ENCODE data around the gene C3orf22.

Gene C3orf22

GRCh38 chr3:126567696-126568438 is 9.1 kb upstream of the C3orf22 start (continued):
- no peak for TF ChIP-seq ZSCAN16 (tag by site-specific recombination; IDR thresholded peaks at IDR 0.05)
- TF ChIP-seq, protein P1, sequence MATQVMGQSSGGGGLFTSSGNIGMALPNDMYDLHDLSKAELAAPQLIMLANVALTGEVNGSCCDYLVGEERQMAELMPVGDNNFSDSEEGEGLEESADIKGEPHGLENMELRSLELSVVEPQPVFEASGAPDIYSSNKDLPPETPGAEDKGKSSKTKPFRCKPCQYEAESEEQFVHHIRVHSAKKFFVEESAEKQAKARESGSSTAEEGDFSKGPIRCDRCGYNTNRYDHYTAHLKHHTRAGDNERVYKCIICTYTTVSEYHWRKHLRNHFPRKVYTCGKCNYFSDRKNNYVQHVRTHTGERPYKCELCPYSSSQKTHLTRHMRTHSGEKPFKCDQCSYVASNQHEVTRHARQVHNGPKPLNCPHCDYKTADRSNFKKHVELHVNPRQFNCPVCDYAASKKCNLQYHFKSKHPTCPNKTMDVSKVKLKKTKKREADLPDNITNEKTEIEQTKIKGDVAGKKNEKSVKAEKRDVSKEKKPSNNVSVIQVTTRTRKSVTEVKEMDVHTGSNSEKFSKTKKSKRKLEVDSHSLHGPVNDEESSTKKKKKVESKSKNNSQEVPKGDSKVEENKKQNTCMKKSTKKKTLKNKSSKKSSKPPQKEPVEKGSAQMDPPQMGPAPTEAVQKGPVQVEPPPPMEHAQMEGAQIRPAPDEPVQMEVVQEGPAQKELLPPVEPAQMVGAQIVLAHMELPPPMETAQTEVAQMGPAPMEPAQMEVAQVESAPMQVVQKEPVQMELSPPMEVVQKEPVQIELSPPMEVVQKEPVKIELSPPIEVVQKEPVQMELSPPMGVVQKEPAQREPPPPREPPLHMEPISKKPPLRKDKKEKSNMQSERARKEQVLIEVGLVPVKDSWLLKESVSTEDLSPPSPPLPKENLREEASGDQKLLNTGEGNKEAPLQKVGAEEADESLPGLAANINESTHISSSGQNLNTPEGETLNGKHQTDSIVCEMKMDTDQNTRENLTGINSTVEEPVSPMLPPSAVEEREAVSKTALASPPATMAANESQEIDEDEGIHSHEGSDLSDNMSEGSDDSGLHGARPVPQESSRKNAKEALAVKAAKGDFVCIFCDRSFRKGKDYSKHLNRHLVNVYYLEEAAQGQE (tag by site-specific recombination; IDR thresholded peaks at IDR 0.05), result no peak

GRCh38 chr3:126562737-126563276 is 4.1 kb upstream of the C3orf22 start:
- Histone ChIP-seq H3K36me3 (ENCODE audit: control insufficient read depth in 2 of 2, insufficient read depth in 1 of 2, low read length in 2 of 2) (no peaks in the 10 kb centered on the region), H3K4me3 (ENCODE audit: low read depth, low read length) (no peak overlapping the region), H3K9me3 (ENCODE audit: control insufficient read depth, insufficient read depth, low read depth, low read length) (no peaks in the 10 kb centered on the region), H3K27ac (ENCODE audit: extremely low read depth, low read depth, low read length) (no peak overlapping the region), H3K4me1 (ENCODE audit: control insufficient read depth, insufficient read depth, low read length) (no peaks in the 10 kb centered on the region)
- ChIA-PET POLR2A (no interaction called here), CTCF (interaction anchor here (1.1 kb wide), 1 partner anchor 58 kb away, joined by 7 read pairs; no protein-coding TSS in a partner anchor)
- TF ChIP-seq PRDM10 (tag by site-specific recombination; IDR thresholded peaks at IDR 0.05) (no peak), ZBTB6 (tag by site-specific recombination; IDR thresholded peaks at IDR 0.05) (no peak), ZNF548 (tag by site-specific recombination; IDR thresholded peaks at IDR 0.05) (no peak), ZNF19 (tag by site-specific recombination; IDR thresholded peaks at IDR 0.05; ENCODE audit: low read depth) (no peak), ZFHX2 (tag by site-specific recombination; conservative IDR thresholded peaks at IDR 0.05) (no peak), ZEB2 (tag by site-specific recombination; IDR thresholded peaks at IDR 0.05) (no peak), SETDB1 (IDR thresholded peaks at IDR 0.05; ENCODE audit: insufficient read length, low read length) (peak; percentile 89), ZNF174 (tag by site-specific recombination; IDR thresholded peaks at IDR 0.05) (no peak), TRIM28 (IDR thresholded peaks at IDR 0.05; ENCODE audit: borderline replicate concordance, low read length) (peak; percentile 89; the same call in 1 of the 2 replicates), ZNF830 (tag by site-specific recombination; IDR thresholded peaks at IDR 0.05; ENCODE audit: low read depth) (no peak), ZNF521 (tag by site-specific recombination; IDR thresholded peaks at IDR 0.05) (no peak), ZNF488 (tag by site-specific recombination; IDR thresholded peaks at IDR 0.05) (no peak), ZNF791 (tag by site-specific recombination; IDR thresholded peaks at IDR 0.05) (0 out of 2 replicates have a peak, but pooled peaks have one; percentile 71), KLF10 (tag by site-specific recombination; IDR thresholded peaks at IDR 0.05) (no peak), ZNF558 (tag by site-specific recombination; IDR thresholded peaks at IDR 0.05) (peak; percentile 71; the same call in 1 of the 2 replicates)
- TF ChIP-seq, protein P2, sequence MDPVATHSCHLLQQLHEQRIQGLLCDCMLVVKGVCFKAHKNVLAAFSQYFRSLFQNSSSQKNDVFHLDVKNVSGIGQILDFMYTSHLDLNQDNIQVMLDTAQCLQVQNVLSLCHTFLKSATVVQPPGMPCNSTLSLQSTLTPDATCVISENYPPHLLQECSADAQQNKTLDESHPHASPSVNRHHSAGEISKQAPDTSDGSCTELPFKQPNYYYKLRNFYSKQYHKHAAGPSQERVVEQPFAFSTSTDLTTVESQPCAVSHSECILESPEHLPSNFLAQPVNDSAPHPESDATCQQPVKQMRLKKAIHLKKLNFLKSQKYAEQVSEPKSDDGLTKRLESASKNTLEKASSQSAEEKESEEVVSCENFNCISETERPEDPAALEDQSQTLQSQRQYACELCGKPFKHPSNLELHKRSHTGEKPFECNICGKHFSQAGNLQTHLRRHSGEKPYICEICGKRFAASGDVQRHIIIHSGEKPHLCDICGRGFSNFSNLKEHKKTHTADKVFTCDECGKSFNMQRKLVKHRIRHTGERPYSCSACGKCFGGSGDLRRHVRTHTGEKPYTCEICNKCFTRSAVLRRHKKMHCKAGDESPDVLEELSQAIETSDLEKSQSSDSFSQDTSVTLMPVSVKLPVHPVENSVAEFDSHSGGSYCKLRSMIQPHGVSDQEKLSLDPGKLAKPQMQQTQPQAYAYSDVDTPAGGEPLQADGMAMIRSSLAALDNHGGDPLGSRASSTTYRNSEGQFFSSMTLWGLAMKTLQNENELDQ (tag by site-specific recombination; IDR thresholded peaks at IDR 0.05; ENCODE audit: low read depth), result no peak
